Thoracic aorta (tissue), 2 donors: Measurements from ENCODE around the gene GATA1. TPM values are rescaled to one million over a fixed set of nuclear protein-coding genes. Genes with fewer than 3 reads are reported as not detected.

Experiments used
- ATAC-seq: fragments of 150-250 bp; one replicate; pipeline ENCODE4 v1.8.0; 2017; ENCODE audit warnings: low read depth; ENCODE audit not compliant: insufficient number of reproducible peaks, low FRiP score
- DNase-seq: peaks from one replicate; pipeline ENCODE4 v3.0.0-alpha.2; 2020; ENCODE audit warnings: low spot score
- H3K27ac ChIP-seq, 2 donors: fragments of 200-600 bp; sonication (generic); 1 replicate in 1 of 2; 2 replicates in 1 of 2; pipeline ENCODE4 v1.5.1; 2016; ENCODE audit warnings: mild to moderate bottlenecking in 2 of 2, moderate library complexity in 2 of 2
- H3K27me3 ChIP-seq: fragments of 200-600 bp; sonication (generic); replicated peaks from 2 replicates; pipeline ENCODE4 v1.6.0; 2016; ENCODE audit warnings: mild to moderate bottlenecking; ENCODE audit not compliant: insufficient read depth
- H3K36me3 ChIP-seq: fragments of 200-600 bp; sonication (generic); one replicate; pipeline ENCODE4 v1.5.1; 2016
- H3K4me1 ChIP-seq, 2 donors: fragments of 200-600 bp; sonication (generic); 1 replicate in 1 of 2; 2 replicates in 1 of 2; pipeline versions ENCODE4 v1.5.1 to v1.6.0; 2016; ENCODE audit warnings: low read depth in 2 of 2, mild to moderate bottlenecking in 1 of 2; ENCODE audit not compliant: control insufficient read depth in 1 of 2
- H3K4me3 ChIP-seq: fragments of 200-600 bp; sonication (generic); 2 replicates; pipeline ENCODE4 v1.5.1; 2016; ENCODE audit warnings: mild to moderate bottlenecking
- H3K9me3 ChIP-seq: fragments of 200-600 bp; sonication (generic); 2 replicates; pipeline ENCODE4 v1.5.1; 2016
- total RNA-seq, 2 donors: library from RNA; depleted of rRNA; stranded (reverse); fragments of >200 nt; gene quantifications; one replicate each; pipeline versions ENCODE4 v1.1.0 to v1.2.3, GENCODE V29; 2016
- TF ChIP-seq, protein P1 (sequence below): fragments of 200-600 bp; sonication (generic); IDR thresholded peaks from one replicate; pipeline ENCODE4 v1.5.1; 2019; ENCODE audit warnings: antibody characterized with exemption

Gene GATA1
- total RNA-seq, 2 donors from 2014 or later = 1.4 TPM; not detected in 1

DNA sequence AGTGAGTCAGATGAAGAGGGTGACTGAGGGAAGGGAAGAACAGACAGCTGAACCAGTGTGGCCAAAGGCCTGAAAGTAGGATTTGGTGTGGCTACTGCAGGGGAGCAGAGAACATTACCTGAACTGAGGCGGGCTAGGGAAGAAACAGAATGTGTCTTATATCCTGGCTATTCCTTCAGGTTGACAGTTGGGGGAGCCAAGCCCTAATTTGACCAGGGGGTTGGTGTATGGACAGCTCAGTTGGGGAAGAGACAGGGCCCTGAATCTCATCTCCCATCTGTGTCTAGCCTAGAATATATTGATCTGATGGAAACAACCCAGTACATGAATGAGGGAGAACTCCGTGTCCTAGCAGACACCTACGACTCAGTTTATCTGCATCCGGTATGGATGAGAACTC lies 19.7 kb downstream of the GATA1 start:
- Histone ChIP-seq H3K36me3 (no peaks in the 10 kb centered on the region), H3K9me3 (no peaks in the 10 kb centered on the region), H3K27me3 (no peaks in the 10 kb centered on the region), H3K27ac (no peak overlapping the region), H3K4me3 (no peak overlapping the region), H3K4me1 (no peaks in the 10 kb centered on the region)
- ATAC-seq (no peak), DNase-seq (no peak)
- TF ChIP-seq, protein P1, sequence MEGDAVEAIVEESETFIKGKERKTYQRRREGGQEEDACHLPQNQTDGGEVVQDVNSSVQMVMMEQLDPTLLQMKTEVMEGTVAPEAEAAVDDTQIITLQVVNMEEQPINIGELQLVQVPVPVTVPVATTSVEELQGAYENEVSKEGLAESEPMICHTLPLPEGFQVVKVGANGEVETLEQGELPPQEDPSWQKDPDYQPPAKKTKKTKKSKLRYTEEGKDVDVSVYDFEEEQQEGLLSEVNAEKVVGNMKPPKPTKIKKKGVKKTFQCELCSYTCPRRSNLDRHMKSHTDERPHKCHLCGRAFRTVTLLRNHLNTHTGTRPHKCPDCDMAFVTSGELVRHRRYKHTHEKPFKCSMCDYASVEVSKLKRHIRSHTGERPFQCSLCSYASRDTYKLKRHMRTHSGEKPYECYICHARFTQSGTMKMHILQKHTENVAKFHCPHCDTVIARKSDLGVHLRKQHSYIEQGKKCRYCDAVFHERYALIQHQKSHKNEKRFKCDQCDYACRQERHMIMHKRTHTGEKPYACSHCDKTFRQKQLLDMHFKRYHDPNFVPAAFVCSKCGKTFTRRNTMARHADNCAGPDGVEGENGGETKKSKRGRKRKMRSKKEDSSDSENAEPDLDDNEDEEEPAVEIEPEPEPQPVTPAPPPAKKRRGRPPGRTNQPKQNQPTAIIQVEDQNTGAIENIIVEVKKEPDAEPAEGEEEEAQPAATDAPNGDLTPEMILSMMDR = no peak

- ATAC-seq (no peak), DNase-seq (no peak)
- TF ChIP-seq, protein P1 = no peak
- peaks cover 7% of the 10 kb centered on the region for H3K36me3 ChIP-seq
- H3K27me3 ChIP-seq = no peaks in the 10 kb centered on the region
- H3K4me1 ChIP-seq = no peaks in the 10 kb centered on the region
- no peak overlapping the region for H3K4me3 ChIP-seq
- H3K27ac ChIP-seq = no peak overlapping the region
- H3K9me3 ChIP-seq = no peaks in the 10 kb centered on the region
Observed at GRCh38 chrX:48813644-48814043, 27.3 kb downstream of the GATA1 start.

GRCh38 chrX:48814722-48815121 lies 28.3 kb downstream of the GATA1 start:
- H3K36me3 ChIP-seq = peaks cover 7% of the 10 kb centered on the region
- DNase-seq = no peak
- H3K27ac ChIP-seq = no peak overlapping the region
- no peaks in the 10 kb centered on the region for H3K9me3 ChIP-seq
- H3K27me3 ChIP-seq = no peaks in the 10 kb centered on the region
- no peak overlapping the region for H3K4me3 ChIP-seq
- no peaks in the 10 kb centered on the region for H3K4me1 ChIP-seq
- TF ChIP-seq, protein P1 = no peak
- ATAC-seq = no peak

- Histone ChIP-seq H3K4me3 (no peak overlapping the region), H3K9me3 (no peaks in the 10 kb centered on the region), H3K27ac (no peak overlapping the region), H3K27me3 (no peaks in the 10 kb centered on the region), H3K36me3 (peaks cover 7% of the 10 kb centered on the region), H3K4me1 (no peaks in the 10 kb centered on the region)
- DNase-seq (no peak), ATAC-seq (no peak)
- TF ChIP-seq, protein P1 = no peak
Observed at GRCh38 chrX:48815266-48815665, 28.9 kb downstream of the GATA1 start.

- no peak overlapping the region for H3K27ac ChIP-seq
- TF ChIP-seq, protein P1 = no peak
- H3K36me3 ChIP-seq = peaks cover 7% of the 10 kb centered on the region
- H3K4me3 ChIP-seq = no peak overlapping the region
- DNase-seq (no peak), ATAC-seq (no peak)
- no peaks in the 10 kb centered on the region for H3K4me1 ChIP-seq
- H3K9me3 ChIP-seq = no peaks in the 10 kb centered on the region
- no peaks in the 10 kb centered on the region for H3K27me3 ChIP-seq
Observed at GRCh38 chrX:48816014-48816810, 29.8 kb downstream of the GATA1 start.
